Esophagus squamous epithelium (tissue), 5 donors: Measurements from ENCODE around the gene PPA2. TPM values are rescaled to one million over a fixed set of nuclear protein-coding genes. Genes with fewer than 3 reads are reported as not detected.

Experiments used
- DNase-seq: peaks from one replicate; lab custom pipeline; 2025; lab: John Stamatoyannopoulos, UW
- H3K27ac ChIP-seq, 4 donors: fragments of 200-600 bp; sonication (generic); one replicate each; pipeline ENCODE4 v1.5.1; 2016 to 2019; ENCODE audit warnings: mild to moderate bottlenecking in 1 of 4
- H3K27me3 ChIP-seq, 4 donors: fragments of 200-600 bp; sonication (generic); 1 replicate in 3 of 4; 2 replicates in 1 of 4; pipeline versions ENCODE4 v1.5.1 to v1.6.0; 2017 to 2021; ENCODE audit warnings: antibody characterized with exemption in 1 of 4
- H3K36me3 ChIP-seq, 3 donors: fragments of 200-600 bp; sonication (generic); one replicate each; pipeline ENCODE4 v1.5.1; 2016 to 2019
- H3K4me1 ChIP-seq, 3 donors: fragments of 200-600 bp; sonication (generic); one replicate each; pipeline ENCODE4 v1.5.1; 2017 to 2019
- H3K4me3 ChIP-seq, 4 donors: fragments of 200-600 bp; sonication (generic); 1 replicate in 3 of 4; 2 replicates in 1 of 4; pipeline ENCODE4 v1.5.1; 2016 to 2019; ENCODE audit warnings: mild to moderate bottlenecking in 2 of 4, moderate library complexity in 1 of 4
- H3K9me3 ChIP-seq, 3 donors: fragments of 200-600 bp; sonication (generic); one replicate each; pipeline ENCODE4 v1.5.1; 2016 to 2019
- CTCF ChIP-seq, 6 experiments: fragments of 450-650 bp in 4 of 6; fragments of 200-600 bp in 2 of 6; sonication (generic) in 2 of 6; IDR thresholded peaks; one replicate each; pipeline ENCODE4 v1.5.1; 2016 to 2019; ENCODE audit warnings: antibody characterized with exemption in 6 of 6, mild to moderate bottlenecking in 4 of 6, moderate library complexity in 4 of 6
- POLR2A ChIP-seq, 4 donors: fragments of 450-650 bp; IDR thresholded peaks; one replicate each; pipeline ENCODE4 v1.6.1; 2017; ENCODE audit warnings: antibody characterized with exemption in 4 of 4, mild to moderate bottlenecking in 4 of 4, moderate library complexity in 3 of 4
- WGBS, 2 donors: methylation state at CpG; one replicate each; pipeline ENCODE4 v1.1.5; 2018; 5-methylcytosine and 5-hydroxymethylcytosine counted together
- intact Hi-C: fragments of 100-400 bp; cut with DNase I; formaldehyde crosslinking; loops from one replicate; pipeline ENCODE4 v1.15.0; 2022
- total RNA-seq, 4 donors: library from RNA; depleted of rRNA; stranded (reverse); fragments of >200 nt; gene quantifications; one replicate each; pipeline ENCODE4 v1.1.0, GENCODE V29; 2016
- donor health status: DM: yes; HTN: yes; CAD: no.

Gene PPA2
- total RNA-seq, 4 donors from 2014 or later: 87.3 to 121 (median 87.9) TPM

DNA sequence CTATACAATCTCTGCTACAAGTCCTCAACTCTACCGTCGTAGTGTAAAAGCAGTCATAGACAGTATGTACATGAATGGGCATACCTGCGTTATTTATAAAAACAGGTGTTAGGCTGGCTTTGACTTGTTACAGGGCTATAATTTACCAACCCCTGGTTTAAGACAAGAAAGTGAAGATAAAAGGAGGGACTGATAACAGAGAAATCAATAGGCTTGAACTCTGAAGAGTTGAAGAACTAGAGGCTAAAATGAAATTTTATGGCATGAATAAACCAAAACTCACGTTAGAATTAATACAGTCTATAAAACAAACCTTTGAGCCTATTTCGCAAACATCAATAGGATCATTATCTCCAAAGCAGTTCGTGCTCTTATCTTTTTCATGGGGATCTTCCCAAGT is 36.2 kb downstream of the PPA2 start:
- peaks cover 0 to 10% (median 0%) of the 10 kb centered on the region in 3 donors for H3K9me3 ChIP-seq
- peaks cover 0 to 87% (median 0%) of the 10 kb centered on the region in 3 donors for H3K36me3 ChIP-seq

GRCh38 chr4:105436414-105436813 is 37.4 kb downstream of the PPA2 start:
- intact Hi-C loops: no loop called here
- Histone ChIP-seq H3K4me3 (no peak overlapping the region), H3K27me3 (no peaks in the 10 kb centered on the region), H3K4me1 (no peaks in the 10 kb centered on the region), H3K27ac (no peak overlapping the region), H3K36me3 (peaks cover 0 to 87% (median 0%) of the 10 kb centered on the region in 3 donors), H3K9me3 (peaks cover 0 to 10% (median 0%) of the 10 kb centered on the region in 3 donors)
- DNase-seq: no peak
- TF ChIP-seq POLR2A (IDR thresholded peaks at IDR 0.05) (no peak), CTCF (IDR thresholded peaks at IDR 0.05) (no peak)

More for the DNA sequence above, 36.2 kb downstream of the PPA2 start:
- Histone ChIP-seq H3K4me1 (no peaks in the 10 kb centered on the region), H3K27me3 (no peaks in the 10 kb centered on the region), H3K4me3 (no peak overlapping the region), H3K27ac (no peak overlapping the region)
- TF ChIP-seq CTCF (IDR thresholded peaks at IDR 0.05): no peak
- TF ChIP-seq POLR2A (IDR thresholded peaks at IDR 0.05): no peak
- DNase-seq: no peak
- 95 to 96% methylated on average over 6 of the region's 6 CpGs for WGBS, 2 donors
- intact Hi-C loops: no loop called here

GRCh38 chr4:105434940-105435339 is 38.9 kb downstream of the PPA2 start:
- whole genome bisulfite sequencing, 2 donors: 91% methylated on average over 3 of the region's 3 CpGs
- intact Hi-C loops: no loop called here
- Histone ChIP-seq H3K27me3 (no peaks in the 10 kb centered on the region), H3K4me3 (no peak overlapping the region), H3K9me3 (peaks cover 0 to 10% (median 0%) of the 10 kb centered on the region in 3 donors), H3K4me1 (no peaks in the 10 kb centered on the region), H3K27ac (no peak overlapping the region), H3K36me3 (peaks cover 0 to 87% (median 0%) of the 10 kb centered on the region in 3 donors)
- DNase-seq: no peak
- TF ChIP-seq CTCF (IDR thresholded peaks at IDR 0.05) (no peak), POLR2A (IDR thresholded peaks at IDR 0.05) (no peak)

- DNase-seq: no peak
- 70 to 71% methylated on average over 3 of the region's 3 CpGs for WGBS, 2 donors
- intact Hi-C loops: no loop called here
Measured at GRCh38 chr4:105433421-105433820, 40.4 kb downstream of the PPA2 start.

DNA sequence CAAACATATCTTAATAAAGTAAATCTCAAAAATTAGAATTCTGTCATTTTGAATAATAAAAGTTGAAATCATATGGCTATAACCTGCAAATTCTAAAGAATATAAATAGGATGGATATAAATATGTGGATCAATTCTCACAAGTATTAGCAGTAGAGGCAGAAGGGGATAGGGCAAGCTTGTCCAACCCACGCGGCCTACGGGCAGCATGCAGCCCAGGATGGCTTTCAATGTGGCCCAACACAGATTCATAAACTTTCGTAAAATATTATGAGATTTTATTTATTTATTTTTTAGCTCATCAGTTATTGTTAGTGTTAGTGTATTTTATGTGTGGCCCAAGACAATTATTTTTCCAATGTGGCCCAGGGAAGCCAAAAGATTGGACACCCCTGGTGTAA is 41.4 kb downstream of the PPA2 start:
- peaks cover 0 to 81% (median 2%) of the 10 kb centered on the region in 3 donors for H3K36me3 ChIP-seq
- TF ChIP-seq CTCF (IDR thresholded peaks at IDR 0.05) (no peak), POLR2A (IDR thresholded peaks at IDR 0.05) (no peak)

More at GRCh38 chr4:105433421-105433820, 40.4 kb downstream of the PPA2 start:
- Histone ChIP-seq H3K27ac (no peak overlapping the region), H3K36me3 (peaks cover 0 to 83% (median 0%) of the 10 kb centered on the region in 3 donors), H3K27me3 (no peaks in the 10 kb centered on the region), H3K9me3 (peaks cover 0 to 10% (median 0%) of the 10 kb centered on the region in 3 donors), H3K4me1 (no peaks in the 10 kb centered on the region), H3K4me3 (no peak overlapping the region)
- TF ChIP-seq CTCF (IDR thresholded peaks at IDR 0.05) (no peak), POLR2A (IDR thresholded peaks at IDR 0.05) (no peak)

More for the DNA sequence above, 41.4 kb downstream of the PPA2 start:
- no peaks in the 10 kb centered on the region for H3K27me3 ChIP-seq
- no peak overlapping the region for H3K4me3 ChIP-seq
- no peak for DNase-seq
- WGBS, 2 donors: 92 to 95% methylated on average over 4 of the region's 4 CpGs
- H3K27ac ChIP-seq: no peak overlapping the region
- H3K4me1 ChIP-seq: no peaks in the 10 kb centered on the region
- intact Hi-C loops: no loop called here
- peaks cover 0 to 10% (median 0%) of the 10 kb centered on the region in 3 donors for H3K9me3 ChIP-seq
